Glomerular endothelial cell (primary cell): ENCODE results near the gene GAS2L1. TPM values are rescaled to one million over a fixed set of nuclear protein-coding genes. Genes with fewer than 3 reads are reported as not detected.

Experiments used
- DNase-seq: peaks from one replicate; pipeline ENCODE4 v3.0.0-alpha.2; 2011; ENCODE audit warnings: low read depth, low spot score; ENCODE audit errors: extremely low read depth
- total RNA-seq: library from RNA; depleted of rRNA; stranded (reverse); fragments of >200 nt; gene quantifications from 2 replicates; pipeline ENCODE4 v1.2.3, GENCODE V29; 2015

The GAS2L1 gene
- total RNA-seq, 1 donor from 2014 or later, result 47.0 TPM

GRCh38 chr22:29275167-29275566 lies 31.3 kb upstream of the GAS2L1 start:
- DNase-seq, result no peak

GRCh38 chr22:29275819-29276565 lies 30.5 kb upstream of the GAS2L1 start:
- no peak for DNase-seq

GRCh38 chr22:29277927-29278326 lies 28.5 kb upstream of the GAS2L1 start:
- DNase-seq, result no peak

GRCh38 chr22:29284196-29284595 lies 22.3 kb upstream of the GAS2L1 start:
- no peak for DNase-seq

- no peak for DNase-seq
These were observed 17.6 kb upstream of the GAS2L1 start for GRCh38 chr22:29288837-29289236.

- DNase-seq, result no peak
These were observed 16.4 kb upstream of the GAS2L1 start for GRCh38 chr22:29290061-29290460.

GRCh38 chr22:29291215-29291614 lies 15.2 kb upstream of the GAS2L1 start:
- DNase-seq, result no peak

GRCh38 chr22:29292379-29292778 lies 14.1 kb upstream of the GAS2L1 start:
- DNase-seq, result no peak

GRCh38 chr22:29298641-29299040 lies 7.8 kb upstream of the GAS2L1 start:
- no peak for DNase-seq

- no peak for DNase-seq
These were observed 7.1 kb upstream of the GAS2L1 start for GRCh38 chr22:29299136-29299900.

- no peak for DNase-seq
These were observed 6.0 kb upstream of the GAS2L1 start for GRCh38 chr22:29300467-29300806.

GRCh38 chr22:29300807-29301601 lies 5.4 kb upstream of the GAS2L1 start:
- DNase-seq, result no peak

- DNase-seq, result no peak
These were observed 4.6 kb upstream of the GAS2L1 start for GRCh38 chr22:29301716-29302401.

GRCh38 chr22:29302402-29302680 lies 4.1 kb upstream of the GAS2L1 start:
- no peak for DNase-seq

- DNase-seq, result no peak
These were observed 3.6 kb upstream of the GAS2L1 start for GRCh38 chr22:29302681-29303465.

GRCh38 chr22:29305836-29306174 lies 645 bp upstream of the GAS2L1 start:
- DNase-seq, result no peak

- no peak for DNase-seq
These were observed 565 bp downstream of the GAS2L1 start for GRCh38 chr22:29306835-29307595.

- DNase-seq, result no peak
These were observed 1.2 kb downstream of the GAS2L1 start for GRCh38 chr22:29307596-29308147.

GRCh38 chr22:29308148-29308790 lies 1.8 kb downstream of the GAS2L1 start:
- no peak for DNase-seq
